HepG2 (cell line): ENCODE results near the gene WIPF2. TPM values are rescaled to one million over a fixed set of nuclear protein-coding genes. Genes with fewer than 3 reads are reported as not detected.

Experiments used
- AHR ChIP-seq: IDR thresholded peaks from 2 replicates; pipeline ENCODE4 v1.6.1; 2018; ENCODE audit warnings: missing genetic modification reagents, missing compliant biosample characterization
- ARNT ChIP-seq: fragments of 450-650 bp; IDR thresholded peaks from 2 replicates; pipeline ENCODE4 v1.6.1; 2017
- CBX1 ChIP-seq: IDR thresholded peaks from one replicate; pipeline ENCODE4 v1.6.1; 2016; ENCODE audit warnings: antibody characterized with exemption, low read depth
- CHD2 ChIP-seq: IDR thresholded peaks from 2 replicates; pipeline ENCODE4 v1.6.1; 2011; ENCODE audit warnings: low read depth, low read length, improper control_type of control experiment
- DNMT3B ChIP-seq: conservative IDR thresholded peaks from 2 replicates; pipeline ENCODE4 v1.6.1; 2016; ENCODE audit warnings: missing biosample characterization, control low read depth
- FIP1L1 ChIP-seq: fragments of 200-400 bp; formaldehyde crosslinking; IDR thresholded peaks from 2 replicates; pipeline ENCODE4 v1.6.1; 2018; ENCODE audit warnings: low read depth, mild to moderate bottlenecking, low read length, moderate library complexity, borderline replicate concordance; ENCODE audit not compliant: insufficient read depth
- GABPB1 ChIP-seq: IDR thresholded peaks from 2 replicates; pipeline ENCODE4 v1.6.1; 2016; ENCODE audit warnings: mild to moderate bottlenecking, missing genetic modification reagents, moderate library complexity, missing compliant biosample characterization
- GFI1 ChIP-seq: sonication (generic); formaldehyde crosslinking; IDR thresholded peaks from 2 replicates; pipeline ENCODE4 v1.5.0; 2020; ENCODE audit warnings: missing genetic modification reagents, mild to moderate bottlenecking, borderline replicate concordance
- HHEX ChIP-seq: IDR thresholded peaks from 2 replicates; pipeline ENCODE4 v1.6.1; 2016; ENCODE audit warnings: control low read depth
- JUN ChIP-seq: sonication (generic); formaldehyde crosslinking; IDR thresholded peaks from 2 replicates; pipeline ENCODE4 v1.4.0; 2020; ENCODE audit warnings: mild to moderate bottlenecking, missing genetic modification reagents
- KLF11 ChIP-seq: IDR thresholded peaks from 2 replicates; pipeline ENCODE4 v1.6.1; 2016; ENCODE audit warnings: missing compliant biosample characterization
- NR2C2 ChIP-seq: sonication (generic); formaldehyde crosslinking; IDR thresholded peaks from 2 replicates; pipeline ENCODE4 v1.4.0; 2020; ENCODE audit warnings: missing genetic modification reagents, mild to moderate bottlenecking, moderate library complexity, borderline replicate concordance
- SOX13 ChIP-seq, 3 experiments: fragments of 450-650 bp in 1 of 3; sonication (generic) in 1 of 3; formaldehyde crosslinking in 1 of 3; IDR thresholded peaks in 2 of 3; conservative IDR thresholded peaks in 1 of 3; 2 replicates each; pipeline versions ENCODE4 v1.5.0 to v1.6.1; 2016 to 2020; ENCODE audit warnings: antibody characterized with exemption in 1 of 3, mild to moderate bottlenecking in 1 of 3, missing compliant biosample characterization in 1 of 3, missing genetic modification reagents in 1 of 3, moderate library complexity in 1 of 3
- SOX5 ChIP-seq: IDR thresholded peaks from 2 replicates; pipeline ENCODE4 v1.6.1; 2016; ENCODE audit warnings: borderline replicate concordance
- TAF15 ChIP-seq: fragments of 200-400 bp; formaldehyde crosslinking; IDR thresholded peaks from one replicate; pipeline ENCODE4 v1.6.1; 2018; ENCODE audit warnings: mild to moderate bottlenecking, low read depth, low read length; ENCODE audit not compliant: poor library complexity, severe bottlenecking
- ZBTB20 ChIP-seq: sonication (generic); formaldehyde crosslinking; IDR thresholded peaks from 2 replicates; pipeline ENCODE4 v1.8.1; 2023; ENCODE audit warnings: missing genetic modification reagents, low read depth, mild to moderate bottlenecking, borderline replicate concordance
- ZFP41 ChIP-seq: sonication (generic); formaldehyde crosslinking; IDR thresholded peaks from 2 replicates; pipeline ENCODE4 v1.4.0; 2020; ENCODE audit warnings: mild to moderate bottlenecking, missing genetic modification reagents, borderline replicate concordance
- ZNF446 ChIP-seq: sonication (generic); formaldehyde crosslinking; IDR thresholded peaks from 2 replicates; pipeline ENCODE4 v1.5.0; 2020; ENCODE audit warnings: mild to moderate bottlenecking, missing genetic modification reagents
- polyA plus RNA-seq, 8 experiments: library from polyadenylated mRNA; depleted of rRNA in 3 of 8; stranded (reverse) in 7 of 8; unstranded in 1 of 8; fragments of >200 nt; fragmentation: Illumina TruSeq in 4 of 8; extraction: Trizol in 4 of 8; gene quantifications; 2 replicates each; pipeline versions ENCODE4 v1.2.1 to v1.2.3, GENCODE V29; 2011 to 2016; ENCODE audit warnings: low read depth in 4 of 8, missing spikeins in 1 of 8, mixed read lengths in 1 of 8; ENCODE audit not compliant: insufficient read depth in 1 of 8
- total RNA-seq, 5 experiments: library from RNA; depleted of rRNA; stranded (reverse); fragments of >200 nt; fragmentation: Illumina TruSeq; extraction: Trizol; gene quantifications; 2 replicates each; pipeline ENCODE4 v1.2.3, GENCODE V29; 2016; ENCODE audit warnings: low read depth in 1 of 5
- TF ChIP-seq, protein P1 (sequence below): sonication (generic); formaldehyde crosslinking; IDR thresholded peaks from 2 replicates; pipeline ENCODE4 v1.8.1; 2023; ENCODE audit warnings: mild to moderate bottlenecking, missing genetic modification reagents
- TF ChIP-seq, protein P2 (sequence below): sonication (generic); formaldehyde crosslinking; IDR thresholded peaks from 2 replicates; pipeline ENCODE4 v1.4.0; 2020; ENCODE audit warnings: missing genetic modification reagents, borderline replicate concordance
- TF ChIP-seq, protein P3 (sequence below): sonication (generic); formaldehyde crosslinking; IDR thresholded peaks from 2 replicates; pipeline ENCODE4 v1.4.0; 2020; ENCODE audit warnings: missing genetic modification reagents
- TF ChIP-seq, protein P4 (sequence below): IDR thresholded peaks from 2 replicates; pipeline ENCODE4 v1.6.1; 2016; ENCODE audit warnings: missing compliant biosample characterization, missing genetic modification reagents, borderline replicate concordance

Gene WIPF2
- total and polyA plus RNA-seq, 2 of the 13 experiments (the other 11 are each of a cell fraction or from before 2014, with no cell fraction given) = 7.2 to 10.8 TPM

DNA sequence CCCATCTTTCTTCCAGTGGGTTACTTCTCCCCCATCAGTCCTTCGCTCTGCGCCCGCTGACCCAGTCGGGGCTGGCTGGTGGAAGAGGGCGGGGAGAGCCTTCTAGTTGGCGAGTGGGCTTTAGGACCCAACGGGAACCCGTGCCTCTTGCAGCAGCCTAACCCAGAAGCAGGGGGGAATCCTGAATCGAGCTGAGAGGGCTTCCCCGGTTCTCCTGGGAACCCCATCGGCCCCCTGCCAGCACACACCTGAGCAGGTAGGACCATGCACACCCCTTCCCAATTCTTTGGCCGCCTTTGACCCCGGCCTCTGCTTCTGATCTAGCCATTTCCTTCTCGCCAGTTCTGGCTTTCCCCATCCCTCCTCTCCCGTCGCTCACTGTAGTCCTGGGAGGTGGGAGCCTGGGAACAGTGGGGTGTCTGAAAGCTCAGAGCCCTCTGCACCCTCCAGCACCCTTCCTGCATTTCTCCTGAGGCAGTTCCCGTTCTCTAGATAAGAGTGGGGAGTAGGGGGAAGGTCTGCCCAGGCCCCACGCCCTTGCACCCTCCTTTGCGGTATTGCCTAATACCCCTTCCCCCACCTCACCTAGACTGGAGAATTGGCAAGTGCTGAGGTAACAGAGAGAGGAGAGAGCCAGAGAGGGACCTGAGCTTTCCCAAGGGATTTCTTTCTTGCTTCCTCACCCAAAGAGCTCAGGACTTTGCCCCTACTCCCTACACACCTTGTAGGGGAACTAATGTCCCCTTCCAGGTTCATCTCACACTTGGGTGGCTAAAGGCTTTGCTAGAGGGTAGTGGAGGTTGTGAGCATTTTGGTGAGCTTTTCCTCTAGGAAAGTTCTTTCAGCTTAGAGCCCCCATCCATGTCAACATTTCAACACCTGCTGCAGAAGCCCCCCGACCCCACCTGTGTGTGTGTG lies 90.2 kb downstream of the WIPF2 start, which contains the start of gene RARA (continued):
- no peak for TF ChIP-seq ARNT
- TF ChIP-seq, protein P1, sequence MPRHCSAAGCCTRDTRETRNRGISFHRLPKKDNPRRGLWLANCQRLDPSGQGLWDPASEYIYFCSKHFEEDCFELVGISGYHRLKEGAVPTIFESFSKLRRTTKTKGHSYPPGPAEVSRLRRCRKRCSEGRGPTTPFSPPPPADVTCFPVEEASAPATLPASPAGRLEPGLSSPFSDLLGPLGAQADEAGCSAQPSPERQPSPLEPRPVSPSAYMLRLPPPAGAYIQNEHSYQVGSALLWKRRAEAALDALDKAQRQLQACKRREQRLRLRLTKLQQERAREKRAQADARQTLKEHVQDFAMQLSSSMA (CRISPR knock-in tag) = no peak
- TF ChIP-seq SOX5 (CRISPR knock-in tag) = peak; percentile 40; the same call in 1 of the 2 replicates
- peak; percentile 76; the same call in 1 of the 2 replicates for TF ChIP-seq AHR (CRISPR knock-in tag)
- no peak for TF ChIP-seq FIP1L1
- TF ChIP-seq KLF11 (CRISPR knock-in tag) = no peak
- no peak for TF ChIP-seq CBX1
- no peak for TF ChIP-seq SOX13 (IDR thresholded peaks at IDR 0.05)
- peak in 1 of 2 experiments; percentile 25; a peak in 1 of 4 replicates for TF ChIP-seq SOX13 (CRISPR knock-in tag; conservative IDR thresholded peaks at IDR 0.05 in 1 of 2, IDR thresholded peaks at IDR 0.05 in 1 of 2)
- TF ChIP-seq, protein P2, sequence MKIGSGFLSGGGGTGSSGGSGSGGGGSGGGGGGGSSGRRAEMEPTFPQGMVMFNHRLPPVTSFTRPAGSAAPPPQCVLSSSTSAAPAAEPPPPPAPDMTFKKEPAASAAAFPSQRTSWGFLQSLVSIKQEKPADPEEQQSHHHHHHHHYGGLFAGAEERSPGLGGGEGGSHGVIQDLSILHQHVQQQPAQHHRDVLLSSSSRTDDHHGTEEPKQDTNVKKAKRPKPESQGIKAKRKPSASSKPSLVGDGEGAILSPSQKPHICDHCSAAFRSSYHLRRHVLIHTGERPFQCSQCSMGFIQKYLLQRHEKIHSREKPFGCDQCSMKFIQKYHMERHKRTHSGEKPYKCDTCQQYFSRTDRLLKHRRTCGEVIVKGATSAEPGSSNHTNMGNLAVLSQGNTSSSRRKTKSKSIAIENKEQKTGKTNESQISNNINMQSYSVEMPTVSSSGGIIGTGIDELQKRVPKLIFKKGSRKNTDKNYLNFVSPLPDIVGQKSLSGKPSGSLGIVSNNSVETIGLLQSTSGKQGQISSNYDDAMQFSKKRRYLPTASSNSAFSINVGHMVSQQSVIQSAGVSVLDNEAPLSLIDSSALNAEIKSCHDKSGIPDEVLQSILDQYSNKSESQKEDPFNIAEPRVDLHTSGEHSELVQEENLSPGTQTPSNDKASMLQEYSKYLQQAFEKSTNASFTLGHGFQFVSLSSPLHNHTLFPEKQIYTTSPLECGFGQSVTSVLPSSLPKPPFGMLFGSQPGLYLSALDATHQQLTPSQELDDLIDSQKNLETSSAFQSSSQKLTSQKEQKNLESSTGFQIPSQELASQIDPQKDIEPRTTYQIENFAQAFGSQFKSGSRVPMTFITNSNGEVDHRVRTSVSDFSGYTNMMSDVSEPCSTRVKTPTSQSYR = peak; percentile 89
- TF ChIP-seq ZFP41 = peak; percentile 51; the same call in 1 of the 2 replicates
- TF ChIP-seq GFI1 (CRISPR knock-in tag) = peak; percentile 24; the same call in 1 of the 2 replicates
- TF ChIP-seq DNMT3B (CRISPR knock-in tag) = 0 out of 2 replicates have a peak, but pooled peaks have one; percentile 63
- TF ChIP-seq TAF15 = no peak
- no peak for TF ChIP-seq ZNF446 (CRISPR knock-in tag)
- peak; percentile 64; the same call in 1 of the 2 replicates for TF ChIP-seq JUN (CRISPR knock-in tag)
- TF ChIP-seq, protein P3, sequence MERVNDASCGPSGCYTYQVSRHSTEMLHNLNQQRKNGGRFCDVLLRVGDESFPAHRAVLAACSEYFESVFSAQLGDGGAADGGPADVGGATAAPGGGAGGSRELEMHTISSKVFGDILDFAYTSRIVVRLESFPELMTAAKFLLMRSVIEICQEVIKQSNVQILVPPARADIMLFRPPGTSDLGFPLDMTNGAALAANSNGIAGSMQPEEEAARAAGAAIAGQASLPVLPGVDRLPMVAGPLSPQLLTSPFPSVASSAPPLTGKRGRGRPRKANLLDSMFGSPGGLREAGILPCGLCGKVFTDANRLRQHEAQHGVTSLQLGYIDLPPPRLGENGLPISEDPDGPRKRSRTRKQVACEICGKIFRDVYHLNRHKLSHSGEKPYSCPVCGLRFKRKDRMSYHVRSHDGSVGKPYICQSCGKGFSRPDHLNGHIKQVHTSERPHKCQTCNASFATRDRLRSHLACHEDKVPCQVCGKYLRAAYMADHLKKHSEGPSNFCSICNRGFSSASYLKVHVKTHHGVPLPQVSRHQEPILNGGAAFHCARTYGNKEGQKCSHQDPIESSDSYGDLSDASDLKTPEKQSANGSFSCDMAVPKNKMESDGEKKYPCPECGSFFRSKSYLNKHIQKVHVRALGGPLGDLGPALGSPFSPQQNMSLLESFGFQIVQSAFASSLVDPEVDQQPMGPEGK (CRISPR knock-in tag) = peak; percentile 20; the same call in 1 of the 2 replicates
- TF ChIP-seq, protein P4, sequence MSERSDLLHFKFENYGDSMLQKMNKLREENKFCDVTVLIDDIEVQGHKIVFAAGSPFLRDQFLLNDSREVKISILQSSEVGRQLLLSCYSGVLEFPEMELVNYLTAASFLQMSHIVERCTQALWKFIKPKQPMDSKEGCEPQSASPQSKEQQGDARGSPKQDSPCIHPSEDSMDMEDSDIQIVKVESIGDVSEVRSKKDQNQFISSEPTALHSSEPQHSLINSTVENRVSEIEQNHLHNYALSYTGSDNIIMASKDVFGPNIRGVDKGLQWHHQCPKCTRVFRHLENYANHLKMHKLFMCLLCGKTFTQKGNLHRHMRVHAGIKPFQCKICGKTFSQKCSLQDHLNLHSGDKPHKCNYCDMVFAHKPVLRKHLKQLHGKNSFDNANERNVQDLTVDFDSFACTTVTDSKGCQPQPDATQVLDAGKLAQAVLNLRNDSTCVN (CRISPR knock-in tag) = peak; percentile 30; the same call in 1 of the 2 replicates
- TF ChIP-seq HHEX = no peak
- TF ChIP-seq NR2C2 (CRISPR knock-in tag) = no peak
- no peak for TF ChIP-seq ZBTB20
- peak; percentile 25; the same call in 1 of the 2 replicates for TF ChIP-seq CHD2
- peak; percentile 46; the same call in 1 of the 2 replicates for TF ChIP-seq GABPB1 (CRISPR knock-in tag)
